HCT116 (cell line): ENCODE data around the gene DEPDC1B. TPM values are rescaled to one million over a fixed set of nuclear protein-coding genes. Genes with fewer than 3 reads are reported as not detected.

Experiments
- ATAC-seq: fragments of 200-7000 bp; cut with Tn5 transposase; 2 replicates; pipeline ENCODE4 v1.9.1; 2020; ENCODE audit warnings: mild to moderate bottlenecking, moderate library complexity
- BruUV-seq: library from RNA; stranded (reverse); fragments of 400-500 nt; replicated peaks from 2 replicates; lab custom pipeline; 2021; lab: Mats Ljungman, UMichigan
- CTCF ChIA-PET: fragments of 300-600 bp; sonication (Branson Sonifier 250); formaldehyde crosslinking; loops from one replicate; lab custom pipeline; 2021; ENCODE audit warnings: antibody characterized with exemption; lab: Charles Lee
- POLR2A ChIA-PET: fragments of 300-600, 350-600 bp; sonication (Branson Sonifier 250); formaldehyde crosslinking; loops from one replicate; lab custom pipeline; 2021; ENCODE audit warnings: antibody characterized with exemption; lab: Charles Lee
- RAD21 ChIA-PET, 2 experiments: fragments of 300-600 bp; sonication (Branson Sonifier 250); formaldehyde crosslinking; loops; one replicate each; lab custom pipeline; 2023; ENCODE audit warnings: low total read pairs in 2 of 2; ENCODE audit not compliant: uncharacterized antibody in 2 of 2, unreplicated experiment in 2 of 2, low non-redundant PET in 1 of 2; lab: Charles Lee
- DNase-seq: peaks from one replicate; pipeline ENCODE4 v3.0.0-alpha.2; 2010; ENCODE audit warnings: low read depth, low spot score
- H2AFZ ChIP-seq: fragments of 200-600 bp; shearing (Covaris generic), sonication (generic); 2 replicates; pipeline ENCODE4 v1.6.1; 2017; ENCODE audit warnings: low read depth, mixed run types, mixed read lengths, antibody characterized with exemption, low read length; ENCODE audit not compliant: poor library complexity, severe bottlenecking
- H3K27ac ChIP-seq: 2 replicates; pipeline ENCODE4 v1.5.1; 2012; ENCODE audit warnings: low read depth, low read length
- H3K27me3 ChIP-seq: fragments of 200-600 bp; sonication (generic); 2 replicates; pipeline ENCODE4 v1.6.1; 2016; ENCODE audit warnings: mixed run types, low read length, mixed read lengths; ENCODE audit not compliant: insufficient read depth
- H3K36me3 ChIP-seq, 2 experiments: fragments of 200-500 bp in 1 of 2; fragments of 200-600 bp in 1 of 2; sonication (Bioruptor generic) in 1 of 2; sonication (generic) in 1 of 2; 2 replicates each; pipeline versions ENCODE4 v1.5.1 to v1.6.1; 2014 to 2016; ENCODE audit warnings: low read length in 2 of 2, inconsistent platforms in 1 of 2, mixed read lengths in 1 of 2, mixed run types in 1 of 2; ENCODE audit not compliant: insufficient read depth in 2 of 2, control insufficient read depth in 1 of 2
- H3K4me1 ChIP-seq, 2 experiments: fragments of 200-600 bp in 1 of 2; sonication (generic) in 1 of 2; 2 replicates each; pipeline versions ENCODE4 v1.5.1 to v1.6.1; 2012 to 2017; ENCODE audit warnings: low read length in 2 of 2, inconsistent platforms in 1 of 2, mild to moderate bottlenecking in 1 of 2, mixed read lengths in 1 of 2, mixed run types in 1 of 2, moderate library complexity in 1 of 2; ENCODE audit not compliant: insufficient read depth in 2 of 2, control insufficient read depth in 1 of 2
- H3K4me2 ChIP-seq: fragments of 200-600 bp; sonication (generic); 2 replicates; pipeline ENCODE4 v1.6.1; 2017; ENCODE audit warnings: mixed run types, low read length, mixed read lengths
- H3K4me3 ChIP-seq, 2 experiments: fragments of 200-600 bp in 1 of 2; sonication (generic) in 1 of 2; replicated peaks in 1 of 2; 2 replicates each; pipeline ENCODE4 v1.5.1; 2011 to 2016; ENCODE audit warnings: low read length in 2 of 2, control low read depth in 1 of 2, low read depth in 1 of 2, mild to moderate bottlenecking in 1 of 2, mixed read lengths in 1 of 2, mixed run types in 1 of 2
- H3K79me2 ChIP-seq: fragments of 200-600 bp; sonication (generic); 2 replicates; pipeline ENCODE4 v1.6.1; 2017; ENCODE audit warnings: mild to moderate bottlenecking, mixed run types, low read length, moderate library complexity, mixed read lengths; ENCODE audit not compliant: insufficient read depth
- H3K9ac ChIP-seq: fragments of 200-600 bp; sonication (generic); 2 replicates; pipeline ENCODE4 v1.6.1; 2016; ENCODE audit warnings: low read length, mixed read lengths
- H3K9me2 ChIP-seq: fragments of 200-600 bp; sonication (generic), shearing (Covaris generic); 2 replicates; pipeline ENCODE4 v1.6.1; 2017; ENCODE audit warnings: mixed run types, mild to moderate bottlenecking, moderate library complexity; ENCODE audit not compliant: insufficient read depth
- H3K9me3 ChIP-seq, 2 experiments: fragments of 200-500 bp in 1 of 2; fragments of 200-600 bp in 1 of 2; sonication (Bioruptor generic) in 1 of 2; sonication (generic) in 1 of 2; 2 replicates each; pipeline ENCODE4 v1.6.1; 2014 to 2017; ENCODE audit warnings: low read length in 2 of 2, mixed read lengths in 2 of 2, inconsistent platforms in 1 of 2, low read depth in 1 of 2, mild to moderate bottlenecking in 1 of 2, mixed run types in 1 of 2, moderate library complexity in 1 of 2; ENCODE audit not compliant: control insufficient read depth in 1 of 2, insufficient read depth in 1 of 2
- H4K20me1 ChIP-seq: fragments of 200-600 bp; sonication (generic), shearing (Covaris generic); 2 replicates; pipeline ENCODE4 v1.6.1; 2017; ENCODE audit warnings: mixed run types, mild to moderate bottlenecking, moderate library complexity; ENCODE audit not compliant: insufficient read depth
- JUND ChIP-seq: IDR thresholded peaks from 2 replicates; pipeline ENCODE4 v1.6.1; 2012
- POLR2A ChIP-seq: IDR thresholded peaks from 2 replicates; pipeline ENCODE4 v1.7.0; 2011; ENCODE audit warnings: borderline replicate concordance; ENCODE audit not compliant: insufficient read depth, insufficient read length; ENCODE audit errors: extremely low read depth
- POLR2AphosphoS5 ChIP-seq: IDR thresholded peaks from 2 replicates; pipeline ENCODE4 v1.6.1; 2011; ENCODE audit warnings: mild to moderate bottlenecking, low read depth, low read length, moderate library complexity
- SIN3A ChIP-seq: IDR thresholded peaks from 2 replicates; pipeline ENCODE4 v1.6.1; 2012; ENCODE audit warnings: low read depth
- YY1 ChIP-seq: IDR thresholded peaks from 2 replicates; pipeline ENCODE4 v1.6.1; 2011; ENCODE audit warnings: low read length, low read depth, moderate library complexity, mild to moderate bottlenecking; ENCODE audit not compliant: insufficient replicate concordance; ENCODE audit errors: extremely low read depth
- intact Hi-C: fragments of 100-400 bp; cut with micrococcal nuclease; formaldehyde crosslinking; loops from 2 replicates; pipeline ENCODE4 v1.10.0; 2022
- total RNA-seq: library from RNA; stranded (reverse); gene quantifications from one replicate; pipeline ENCODE4 v1.2.1, GENCODE V29; 2021; ENCODE audit not compliant: unreplicated experiment
- TF ChIP-seq, protein P1 (sequence below): IDR thresholded peaks from 2 replicates; pipeline ENCODE4 v1.6.1; 2012
- TF ChIP-seq, protein P2 (sequence below): IDR thresholded peaks from 2 replicates; pipeline ENCODE4 v1.6.1; 2012; ENCODE audit warnings: low read depth

DEPDC1B gene
- total RNA-seq, 1 experiment from 2014 or later = 39.7 TPM

DNA sequence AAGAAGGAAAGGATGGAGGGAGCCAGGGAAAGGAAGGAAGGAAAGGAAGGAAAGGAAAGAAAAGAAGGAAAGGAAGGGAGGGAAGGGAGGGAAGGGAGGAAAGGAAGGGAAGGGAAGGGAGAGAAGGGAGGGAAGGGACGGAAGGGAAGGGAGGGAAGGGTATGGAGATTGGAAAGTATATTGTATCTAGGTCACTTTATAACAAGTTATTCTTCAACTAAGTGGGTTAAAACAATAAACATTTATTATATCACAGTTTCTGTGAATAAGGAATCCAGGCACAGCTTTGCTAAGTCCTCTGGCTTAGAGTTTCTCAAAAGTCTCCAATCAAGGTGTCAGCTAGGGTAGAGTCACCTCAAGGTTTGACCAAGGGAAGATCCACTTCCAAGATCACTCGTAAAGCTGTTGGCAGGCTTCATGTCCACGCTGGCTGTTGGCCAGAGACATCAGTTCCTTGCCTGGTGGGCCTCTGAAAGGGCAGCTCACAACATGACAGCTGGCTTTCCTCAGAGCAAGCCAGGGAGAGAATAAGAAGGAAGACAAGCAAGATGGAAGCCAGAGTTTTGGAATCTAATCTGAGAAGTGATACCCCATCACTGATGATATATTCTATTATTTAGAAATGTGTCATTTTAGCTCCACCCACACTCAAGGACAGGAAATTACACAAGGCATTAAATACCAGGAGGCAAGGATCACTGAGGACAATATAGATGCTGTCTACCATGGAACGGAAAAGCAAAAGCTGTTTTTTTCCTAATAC, 105.1 kb downstream of the DEPDC1B start:
- intact Hi-C loops = no loop called here
- ChIA-PET RAD21 (no interaction called here), CTCF (no interaction called here), POLR2A (no interaction called here)
- no peak overlapping the region for H2AFZ ChIP-seq
- no peak overlapping the region for H3K9ac ChIP-seq
- no peaks in the 10 kb centered on the region for H3K9me3 ChIP-seq
- no peaks in the 10 kb centered on the region for H3K9me2 ChIP-seq
- no peak overlapping the region for H3K27ac ChIP-seq
- no peak overlapping the region for H3K4me2 ChIP-seq
- no peak overlapping the region for H3K4me3 ChIP-seq
- TF ChIP-seq POLR2AphosphoS5 (no peak), POLR2A (no peak), JUND (no peak), YY1 (no peak), SIN3A (no peak)
- TF ChIP-seq, protein P1, sequence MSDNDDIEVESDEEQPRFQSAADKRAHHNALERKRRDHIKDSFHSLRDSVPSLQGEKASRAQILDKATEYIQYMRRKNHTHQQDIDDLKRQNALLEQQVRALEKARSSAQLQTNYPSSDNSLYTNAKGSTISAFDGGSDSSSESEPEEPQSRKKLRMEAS = no peak
- TF ChIP-seq, protein P2, sequence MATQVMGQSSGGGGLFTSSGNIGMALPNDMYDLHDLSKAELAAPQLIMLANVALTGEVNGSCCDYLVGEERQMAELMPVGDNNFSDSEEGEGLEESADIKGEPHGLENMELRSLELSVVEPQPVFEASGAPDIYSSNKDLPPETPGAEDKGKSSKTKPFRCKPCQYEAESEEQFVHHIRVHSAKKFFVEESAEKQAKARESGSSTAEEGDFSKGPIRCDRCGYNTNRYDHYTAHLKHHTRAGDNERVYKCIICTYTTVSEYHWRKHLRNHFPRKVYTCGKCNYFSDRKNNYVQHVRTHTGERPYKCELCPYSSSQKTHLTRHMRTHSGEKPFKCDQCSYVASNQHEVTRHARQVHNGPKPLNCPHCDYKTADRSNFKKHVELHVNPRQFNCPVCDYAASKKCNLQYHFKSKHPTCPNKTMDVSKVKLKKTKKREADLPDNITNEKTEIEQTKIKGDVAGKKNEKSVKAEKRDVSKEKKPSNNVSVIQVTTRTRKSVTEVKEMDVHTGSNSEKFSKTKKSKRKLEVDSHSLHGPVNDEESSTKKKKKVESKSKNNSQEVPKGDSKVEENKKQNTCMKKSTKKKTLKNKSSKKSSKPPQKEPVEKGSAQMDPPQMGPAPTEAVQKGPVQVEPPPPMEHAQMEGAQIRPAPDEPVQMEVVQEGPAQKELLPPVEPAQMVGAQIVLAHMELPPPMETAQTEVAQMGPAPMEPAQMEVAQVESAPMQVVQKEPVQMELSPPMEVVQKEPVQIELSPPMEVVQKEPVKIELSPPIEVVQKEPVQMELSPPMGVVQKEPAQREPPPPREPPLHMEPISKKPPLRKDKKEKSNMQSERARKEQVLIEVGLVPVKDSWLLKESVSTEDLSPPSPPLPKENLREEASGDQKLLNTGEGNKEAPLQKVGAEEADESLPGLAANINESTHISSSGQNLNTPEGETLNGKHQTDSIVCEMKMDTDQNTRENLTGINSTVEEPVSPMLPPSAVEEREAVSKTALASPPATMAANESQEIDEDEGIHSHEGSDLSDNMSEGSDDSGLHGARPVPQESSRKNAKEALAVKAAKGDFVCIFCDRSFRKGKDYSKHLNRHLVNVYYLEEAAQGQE = no peak
- H3K36me3 ChIP-seq = peaks cover 0 to 5% of the 10 kb centered on the region in 2 experiments; a peak in 2 of 4 replicates
- no peak for DNase-seq
- no peak for ATAC-seq
- H3K27me3 ChIP-seq = no peaks in the 10 kb centered on the region
- no peaks in the 10 kb centered on the region for H3K79me2 ChIP-seq
- H4K20me1 ChIP-seq = peaks cover 5% of the 10 kb centered on the region; the same call in 1 of the 2 replicates
- no peaks in the 10 kb centered on the region for H3K4me1 ChIP-seq
- BruUV-seq = no TSS peak
